IPS DF 6.9 (cell line): Measurements from ENCODE around the gene AANAT.
A peak's percentile ranks its signal among the peaks of the same experiment; 100 is the strongest.

Experiments
- DNase-seq: peaks from one replicate; pipeline ENCODE4 v3.0.0-alpha.2; 2013; ENCODE audit warnings: low read depth, low spot score
- H3K27ac ChIP-seq: one replicate; pipeline ENCODE4 v1.5.1; 2013; ENCODE audit warnings: low read length, control low read depth
- H3K27me3 ChIP-seq: 2 replicates; pipeline ENCODE4 v1.6.1; 2013; ENCODE audit warnings: mild to moderate bottlenecking, low read length; ENCODE audit not compliant: control insufficient read depth, insufficient read depth
- H3K36me3 ChIP-seq: 2 replicates; pipeline ENCODE4 v1.6.1; 2013; ENCODE audit warnings: low read length; ENCODE audit not compliant: control insufficient read depth, insufficient read depth
- H3K4me1 ChIP-seq: 2 replicates; pipeline ENCODE4 v1.6.1; 2013; ENCODE audit warnings: low read length; ENCODE audit not compliant: control insufficient read depth, insufficient read depth
- H3K4me3 ChIP-seq: 2 replicates; pipeline ENCODE4 v1.5.1; 2013; ENCODE audit warnings: mild to moderate bottlenecking, low read length
- H3K9me3 ChIP-seq: 2 replicates; pipeline ENCODE4 v1.6.1; 2013; ENCODE audit warnings: low read length, inconsistent platforms; ENCODE audit not compliant: control insufficient read depth, insufficient read depth
- WGBS: extraction: QIAGEN DNeasy Blood & Tissue Kit; methylation state at CpG from one replicate; pipeline ENCODE4 v1.1.7; 2013; ENCODE audit warnings: mixed read lengths, missing lambda C conversion rate; ENCODE audit not compliant: insufficient read length, insufficient coverage; 5-methylcytosine and 5-hydroxymethylcytosine counted together

The AANAT gene

GRCh38 chr17:76452660-76453430 is 14.6 kb upstream of the AANAT start, which contains the start of gene UBE2O:
TSS of gene UBE2O (minus strand) at chr17:76453152. CDS start at chr17:76453141, 11 bp downstream.
- Histone ChIP-seq H3K4me1 (peaks cover 6% of the 10 kb centered on the region; the same call in 1 of the 2 replicates), H3K36me3 (no peaks in the 10 kb centered on the region), H3K27ac (no peak within 1 kb of the TSS), H3K9me3 (no peaks in the 10 kb centered on the region), H3K4me3 (peak within 1 kb of the TSS; percentile 52), H3K27me3 (no peaks in the 10 kb centered on the region)
- WGBS = no CpG with 5 or more reads among the region's 101 CpGs
- DNase-seq = peak; percentile 72

- Histone ChIP-seq H3K27ac (no peak overlapping the region), H3K9me3 (no peaks in the 10 kb centered on the region), H3K27me3 (no peaks in the 10 kb centered on the region), H3K4me3 (no peak overlapping the region; the same call in 1 of the 2 replicates), H3K36me3 (no peaks in the 10 kb centered on the region), H3K4me1 (peaks cover 4% of the 10 kb centered on the region; the same call in 1 of the 2 replicates)
- no peak for DNase-seq
- WGBS = no CpG with 5 or more reads among the region's 6 CpGs
Observed at GRCh38 chr17:76453431-76453743, 14.0 kb upstream of the AANAT start.

- no peaks in the 10 kb centered on the region for H3K4me1 ChIP-seq
- no peaks in the 10 kb centered on the region for H3K36me3 ChIP-seq
- no peaks in the 10 kb centered on the region for H3K27me3 ChIP-seq
- DNase-seq = no peak
- H3K27ac ChIP-seq = no peak overlapping the region
- WGBS = no CpG with 5 or more reads among the region's 9 CpGs
- H3K9me3 ChIP-seq = no peaks in the 10 kb centered on the region
- no peak overlapping the region for H3K4me3 ChIP-seq
Observed at GRCh38 chr17:76458580-76459490, 8.6 kb upstream of the AANAT start.

DNA sequence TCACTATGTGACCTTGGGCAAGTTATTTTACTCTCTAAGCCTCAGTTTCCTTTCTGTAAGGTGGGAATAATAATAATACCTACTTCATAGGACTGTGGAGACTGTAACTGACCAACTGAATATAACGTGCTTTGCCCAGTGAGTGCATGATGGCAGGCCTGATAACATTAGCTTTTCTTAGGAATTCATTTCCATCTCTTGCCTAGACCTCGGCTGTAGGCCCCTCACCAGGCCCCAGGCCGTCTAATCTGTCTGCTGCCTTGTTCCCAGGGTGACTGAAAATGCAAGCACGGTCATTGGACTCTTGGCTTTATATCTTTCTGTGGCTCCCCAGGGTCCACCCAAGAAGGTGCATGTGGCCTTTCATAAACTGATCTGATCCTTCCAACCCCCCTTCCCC is 7.7 kb upstream of the AANAT start:
- H3K36me3 ChIP-seq = no peaks in the 10 kb centered on the region
- WGBS = no CpG with 5 or more reads among the region's 4 CpGs

DNA sequence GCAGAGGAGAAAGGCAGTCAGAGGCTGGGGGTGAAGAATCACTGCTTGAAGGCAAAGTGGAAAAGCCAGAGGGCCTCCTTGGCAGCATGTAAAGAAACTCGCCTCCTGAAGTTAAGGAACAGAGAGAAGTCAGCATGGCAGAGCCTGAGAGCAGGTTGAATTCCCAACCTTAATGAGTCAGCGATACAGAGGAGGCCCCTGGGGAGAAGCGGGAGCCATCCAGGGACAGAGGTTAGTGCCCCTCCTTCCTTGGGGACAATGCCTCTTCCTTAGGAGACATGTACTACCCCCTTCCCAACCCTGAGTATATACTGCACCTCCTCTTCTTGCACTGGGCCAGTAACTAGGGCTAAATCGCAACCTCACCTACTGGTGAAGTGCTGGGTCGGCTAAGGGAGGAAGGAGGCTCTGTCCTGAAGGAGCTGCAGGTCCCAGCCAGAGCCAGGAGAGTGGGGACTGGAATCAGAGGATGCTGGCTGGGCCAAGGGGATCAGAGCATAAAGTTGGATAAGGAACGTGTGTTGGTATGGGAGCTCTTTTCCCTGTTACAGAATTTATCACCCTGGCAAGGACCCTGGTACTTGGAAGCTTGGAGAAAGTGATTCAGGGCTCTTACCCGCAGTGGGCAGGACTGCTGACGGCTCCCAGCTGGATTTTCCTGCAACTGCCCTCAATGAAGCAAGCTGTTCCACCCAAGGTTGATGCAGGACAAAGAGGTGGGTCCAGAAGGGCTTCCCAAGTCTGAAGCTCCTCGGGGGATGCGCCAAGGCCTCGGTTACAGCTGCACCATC is 5.4 kb upstream of the AANAT start:
- H3K36me3 ChIP-seq = no peaks in the 10 kb centered on the region
- WGBS = no CpG with 5 or more reads among the region's 11 CpGs
- no peaks in the 10 kb centered on the region for H3K9me3 ChIP-seq
- no peak overlapping the region for H3K27ac ChIP-seq
- DNase-seq = no peak
- H3K4me3 ChIP-seq = no peak overlapping the region
- no peaks in the 10 kb centered on the region for H3K27me3 ChIP-seq
- H3K4me1 ChIP-seq = no peaks in the 10 kb centered on the region

More for the DNA sequence above, 7.7 kb upstream of the AANAT start:
- Histone ChIP-seq H3K4me3 (no peak overlapping the region), H3K27ac (no peak overlapping the region), H3K27me3 (no peaks in the 10 kb centered on the region), H3K9me3 (no peaks in the 10 kb centered on the region), H3K4me1 (no peaks in the 10 kb centered on the region)
- no peak for DNase-seq

DNA sequence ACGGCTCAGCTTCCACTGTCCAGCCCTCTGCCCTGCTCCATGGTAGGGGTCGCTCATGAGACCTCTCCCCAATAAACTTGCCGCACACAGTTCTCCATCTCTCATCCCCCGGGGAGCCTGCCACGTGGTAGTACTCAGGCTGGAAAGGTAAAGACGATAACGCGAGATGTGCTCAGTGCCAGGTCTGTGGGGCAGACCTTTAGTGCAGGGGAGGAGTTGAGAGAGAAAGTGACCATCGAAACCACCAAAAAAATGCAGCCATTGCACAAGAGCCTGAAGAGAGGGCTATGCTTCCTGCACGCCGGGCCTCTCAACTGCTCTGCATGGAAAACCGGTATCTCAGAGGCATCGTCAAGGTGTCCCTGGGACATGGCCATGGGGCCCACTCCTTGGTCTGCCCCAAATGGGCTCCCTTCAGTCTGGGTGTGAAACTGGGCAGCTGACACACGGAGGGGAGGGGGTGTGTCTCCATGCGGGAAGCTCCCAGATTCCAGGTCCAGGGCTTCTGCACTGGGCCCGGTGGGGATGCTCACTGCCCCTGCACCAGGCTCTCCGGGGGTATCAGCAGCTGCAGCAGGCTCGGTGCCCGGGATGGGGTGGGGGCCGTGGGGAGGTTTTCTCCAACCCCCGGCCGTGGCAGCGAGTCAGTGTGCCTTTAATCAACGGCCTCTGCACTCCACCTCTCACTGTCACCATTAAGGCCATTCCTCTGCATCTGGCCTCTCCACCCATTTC is 4.7 kb upstream of the AANAT start:
- no CpG with 5 or more reads among the region's 24 CpGs for WGBS
- H3K4me3 ChIP-seq = no peak overlapping the region
- H3K27ac ChIP-seq = no peak overlapping the region
- H3K27me3 ChIP-seq = no peaks in the 10 kb centered on the region
- H3K4me1 ChIP-seq = no peaks in the 10 kb centered on the region
- DNase-seq = no peak
- H3K36me3 ChIP-seq = no peaks in the 10 kb centered on the region
- no peaks in the 10 kb centered on the region for H3K9me3 ChIP-seq

GRCh38 chr17:76466775-76467130 is 650 bp upstream of the AANAT start:
- Histone ChIP-seq H3K36me3 (no peaks in the 10 kb centered on the region; the same call in 1 of the 2 replicates), H3K9me3 (no peaks in the 10 kb centered on the region), H3K4me1 (no peaks in the 10 kb centered on the region), H3K27me3 (no peaks in the 10 kb centered on the region), H3K4me3 (no peak overlapping the region), H3K27ac (no peak overlapping the region)
- no peak for DNase-seq
- WGBS = no CpG with 5 or more reads among the region's 6 CpGs

GRCh38 chr17:76467809-76468633 is 618 bp downstream of the AANAT start:
- Histone ChIP-seq H3K27ac (no peak overlapping the region), H3K36me3 (no peaks in the 10 kb centered on the region; the same call in 1 of the 2 replicates), H3K4me3 (no peak overlapping the region), H3K9me3 (no peaks in the 10 kb centered on the region), H3K27me3 (no peaks in the 10 kb centered on the region), H3K4me1 (no peaks in the 10 kb centered on the region)
- no peak for DNase-seq
- WGBS = no CpG with 5 or more reads among the region's 8 CpGs

GRCh38 chr17:76468634-76469010 is 1.2 kb downstream of the AANAT start:
- no peaks in the 10 kb centered on the region; the same call in 1 of the 2 replicates for H3K36me3 ChIP-seq
- no peak overlapping the region for H3K4me3 ChIP-seq
- no peak for DNase-seq
- no peaks in the 10 kb centered on the region for H3K27me3 ChIP-seq
- H3K4me1 ChIP-seq = no peaks in the 10 kb centered on the region
- H3K27ac ChIP-seq = no peak overlapping the region
- no CpG with 5 or more reads among the region's 14 CpGs for WGBS
- no peaks in the 10 kb centered on the region for H3K9me3 ChIP-seq
